NB4 (cell line): ENCODE measurements around the gene YAF2.
"Not testable (repeated sequence)": the region's sequence is repeated elsewhere in the genome, so short reads cannot be mapped to it uniquely, and the experiment has no call there.

ENCODE experiments used
- DNase-seq: peaks from one replicate; pipeline ENCODE4 v3.0.0; 2010; ENCODE audit warnings: low read depth
- H3K4me3 ChIP-seq: one replicate; pipeline ENCODE4 v1.5.1; 2011; ENCODE audit warnings: mild to moderate bottlenecking, low read depth, low read length, moderate library complexity
- CTCF ChIP-seq: IDR thresholded peaks from one replicate; pipeline ENCODE4 v1.5.1; 2012; ENCODE audit warnings: low read depth, low read length
- MAX ChIP-seq: IDR thresholded peaks from 2 replicates; pipeline ENCODE4 v1.6.1; 2011; ENCODE audit warnings: low read depth, low read length
- MYC ChIP-seq: IDR thresholded peaks from 2 replicates; pipeline ENCODE4 v1.6.1; 2011; ENCODE audit warnings: low read depth, low read length
- POLR2A ChIP-seq: IDR thresholded peaks from 2 replicates; pipeline ENCODE4 v1.6.1; 2011; ENCODE audit warnings: mild to moderate bottlenecking; ENCODE audit not compliant: insufficient read length; ENCODE audit errors: extremely low read depth

Gene YAF2

GRCh38 chr12:42240131-42240750, 2.2 kb upstream of the YAF2 start:
- H3K4me3 ChIP-seq: no peak overlapping the region
- TF ChIP-seq MAX (no peak), POLR2A (no peak), MYC (no peak), CTCF (no peak)
- DNase-seq: no peak

- peak overlapping the region; percentile 55 for H3K4me3 ChIP-seq
- no peak for DNase-seq
- TF ChIP-seq MAX (no peak), POLR2A (peak; percentile 32)
Observed at GRCh38 chr12:42237853-42238239, 202 bp downstream of the YAF2 start.

GRCh38 chr12:42237052-42237852, 796 bp downstream of the YAF2 start:
- H3K4me3 ChIP-seq: peak overlapping the region; percentile 88
- DNase-seq: peak; percentile 92
- TF ChIP-seq MAX (peak; percentile 85), POLR2A (peak; percentile 45), MYC (peak; percentile 89), CTCF (peak; percentile 49)

- H3K4me3 ChIP-seq: no peak overlapping the region
- TF ChIP-seq MYC: no peak
- no peak for DNase-seq
Observed at GRCh38 chr12:42236017-42236416, 2.0 kb downstream of the YAF2 start.

- DNase-seq: peak; percentile 16
- no peak for TF ChIP-seq CTCF
- TF ChIP-seq POLR2A: no peak
- TF ChIP-seq MAX: no peak
- no peak for TF ChIP-seq MYC
- H3K4me3 ChIP-seq: no peak overlapping the region
Observed at GRCh38 chr12:42235426-42235825, 2.6 kb downstream of the YAF2 start.

- H3K4me3 ChIP-seq: no peak overlapping the region
- TF ChIP-seq CTCF: no peak
- TF ChIP-seq MYC: no peak
- TF ChIP-seq MAX: no peak
- no peak for TF ChIP-seq POLR2A
- no peak for DNase-seq
Observed at GRCh38 chr12:42234970-42235369, 3.1 kb downstream of the YAF2 start.

GRCh38 chr12:42227525-42227924, 10.5 kb downstream of the YAF2 start:
- not testable (repeated sequence) for H3K4me3 ChIP-seq

GRCh38 chr12:42224501-42224900, 13.5 kb downstream of the YAF2 start:
- not testable (repeated sequence) for H3K4me3 ChIP-seq, DNase-seq

More at GRCh38 chr12:42227525-42227924, 10.5 kb downstream of the YAF2 start:
- not testable (repeated sequence) for DNase-seq
